HepG2 (cell line): ENCODE measurements around the gene C1RL. TPM values are rescaled to one million over a fixed set of nuclear protein-coding genes. Genes with fewer than 3 reads are reported as not detected.
A peak's percentile ranks its signal among the peaks of the same experiment; 100 is the strongest.

Experiments used
- ARNTL ChIP-seq: sonication (generic); formaldehyde crosslinking; IDR thresholded peaks from 2 replicates; pipeline ENCODE4 v1.4.0; 2020; ENCODE audit warnings: mild to moderate bottlenecking, missing genetic modification reagents
- BORCS8-MEF2B ChIP-seq: sonication (generic); formaldehyde crosslinking; IDR thresholded peaks from 2 replicates; pipeline ENCODE4 v1.8.0; 2022; ENCODE audit warnings: mild to moderate bottlenecking, missing genetic modification reagents
- CENPX ChIP-seq: sonication (generic); formaldehyde crosslinking; IDR thresholded peaks from 2 replicates; pipeline ENCODE4 v1.9.0; 2021; ENCODE audit warnings: mild to moderate bottlenecking, missing genetic modification reagents, moderate library complexity
- EHMT2 ChIP-seq: fragments of 200-600 bp; sonication (generic); IDR thresholded peaks from 2 replicates; pipeline ENCODE4 v1.7.0; 2017; ENCODE audit warnings: antibody characterized with exemption, low read depth, low read length, borderline replicate concordance
- ELF4 ChIP-seq: sonication (generic); formaldehyde crosslinking; IDR thresholded peaks from 2 replicates; pipeline ENCODE4 v1.5.0; 2020; ENCODE audit warnings: missing genetic modification reagents, mild to moderate bottlenecking, moderate library complexity, borderline replicate concordance
- NFYB ChIP-seq: sonication (generic); formaldehyde crosslinking; IDR thresholded peaks from 2 replicates; pipeline ENCODE4 v1.4.0; 2020; ENCODE audit warnings: missing genetic modification reagents
- RFX5 ChIP-seq: IDR thresholded peaks from 2 replicates; pipeline ENCODE4 v1.6.1; 2011; ENCODE audit warnings: low read depth, low read length, improper control_type of control experiment
- SIX1 ChIP-seq: sonication (generic); formaldehyde crosslinking; IDR thresholded peaks from 2 replicates; pipeline ENCODE4 v1.4.0; 2020; ENCODE audit warnings: missing genetic modification reagents, borderline replicate concordance
- SNAI1 ChIP-seq: sonication (generic); formaldehyde crosslinking; IDR thresholded peaks from 2 replicates; pipeline ENCODE4 v1.5.0; 2020; ENCODE audit warnings: mild to moderate bottlenecking, missing genetic modification reagents, borderline replicate concordance
- SP140L ChIP-seq: sonication (generic); formaldehyde crosslinking; IDR thresholded peaks from 2 replicates; pipeline ENCODE4 v1.4.0; 2020; ENCODE audit warnings: missing genetic modification reagents, borderline replicate concordance
- THAP9 ChIP-seq: sonication (generic); formaldehyde crosslinking; IDR thresholded peaks from 2 replicates; pipeline ENCODE4; 2020; ENCODE audit warnings: missing genetic modification reagents, mild to moderate bottlenecking, borderline replicate concordance
- WIZ ChIP-seq: sonication (generic); formaldehyde crosslinking; IDR thresholded peaks from 2 replicates; pipeline ENCODE4 v1.5.1; 2020; ENCODE audit warnings: mild to moderate bottlenecking, missing genetic modification reagents
- ZBTB4 ChIP-seq: sonication (generic); formaldehyde crosslinking; IDR thresholded peaks from 2 replicates; pipeline ENCODE4 v1.4.0; 2020; ENCODE audit warnings: missing genetic modification reagents, mild to moderate bottlenecking, borderline replicate concordance
- ZC3H4 ChIP-seq: sonication (generic); formaldehyde crosslinking; IDR thresholded peaks from 2 replicates; pipeline ENCODE4 v1.4.0; 2020; ENCODE audit warnings: missing genetic modification reagents, borderline replicate concordance
- ZNF235 ChIP-seq: sonication (generic); formaldehyde crosslinking; IDR thresholded peaks from 2 replicates; pipeline ENCODE4 v1.8.1; 2023; ENCODE audit warnings: mild to moderate bottlenecking, missing genetic modification reagents, borderline replicate concordance
- ZNF282 ChIP-seq: fragments of 450-650 bp; IDR thresholded peaks from 2 replicates; pipeline ENCODE4 v1.6.1; 2018; ENCODE audit not compliant: partially characterized antibody
- ZNF382 ChIP-seq: sonication (generic); formaldehyde crosslinking; IDR thresholded peaks from 2 replicates; pipeline ENCODE4 v1.5.0; 2020; ENCODE audit warnings: missing genetic modification reagents, mild to moderate bottlenecking, borderline replicate concordance
- ZNF383 ChIP-seq: sonication (generic); formaldehyde crosslinking; IDR thresholded peaks from 2 replicates; pipeline ENCODE4 v1.4.0; 2020; ENCODE audit warnings: missing genetic modification reagents, mild to moderate bottlenecking, borderline replicate concordance
- ZNF496 ChIP-seq: sonication (generic); formaldehyde crosslinking; IDR thresholded peaks from 2 replicates; pipeline ENCODE4 v1.8.1; 2023; ENCODE audit warnings: mild to moderate bottlenecking, moderate library complexity, missing genetic modification reagents; ENCODE audit not compliant: insufficient replicate concordance
- ZNF549 ChIP-seq: sonication (generic); formaldehyde crosslinking; IDR thresholded peaks from 2 replicates; pipeline ENCODE4 v1.5.0; 2020; ENCODE audit warnings: missing genetic modification reagents
- ZNF644 ChIP-seq: IDR thresholded peaks from 2 replicates; pipeline ENCODE4 v1.6.1; 2016; ENCODE audit warnings: low read depth
- ZNF652 ChIP-seq: IDR thresholded peaks from 2 replicates; pipeline ENCODE4 v1.6.1; 2016; ENCODE audit warnings: low read depth, borderline replicate concordance
- ZNF784 ChIP-seq: sonication (generic); formaldehyde crosslinking; IDR thresholded peaks from 2 replicates; pipeline ENCODE4 v1.5.1; 2020; ENCODE audit warnings: missing genetic modification reagents, mild to moderate bottlenecking, borderline replicate concordance
- ZSCAN29 ChIP-seq: sonication (generic); formaldehyde crosslinking; conservative IDR thresholded peaks from 2 replicates; pipeline ENCODE4 v1.4.0; 2020; ENCODE audit warnings: mild to moderate bottlenecking, missing genetic modification reagents
- polyA plus RNA-seq, 8 experiments: library from polyadenylated mRNA; depleted of rRNA in 3 of 8; stranded (reverse) in 7 of 8; unstranded in 1 of 8; fragments of >200 nt; fragmentation: Illumina TruSeq in 4 of 8; extraction: Trizol in 4 of 8; gene quantifications; 2 replicates each; pipeline versions ENCODE4 v1.2.1 to v1.2.3, GENCODE V29; 2011 to 2016; ENCODE audit warnings: low read depth in 4 of 8, missing spikeins in 1 of 8, mixed read lengths in 1 of 8; ENCODE audit not compliant: insufficient read depth in 1 of 8
- total RNA-seq, 5 experiments: library from RNA; depleted of rRNA; stranded (reverse); fragments of >200 nt; fragmentation: Illumina TruSeq; extraction: Trizol; gene quantifications; 2 replicates each; pipeline ENCODE4 v1.2.3, GENCODE V29; 2016; ENCODE audit warnings: low read depth in 1 of 5

Gene C1RL
- total and polyA plus RNA-seq, 2 of the 13 experiments (the other 11 are each of a cell fraction or from before 2014, with no cell fraction given) = 28.9 to 53.1 TPM

- TF ChIP-seq ZNF784 (CRISPR knock-in tag) (no peak), ARNTL (CRISPR knock-in tag) (no peak; the same call in 1 of the 2 replicates), NFYB (CRISPR knock-in tag) (peak; percentile 79), CENPX (no peak), ZNF644 (CRISPR knock-in tag) (no peak), WIZ (no peak), ZBTB4 (CRISPR knock-in tag) (no peak; the same call in 1 of the 2 replicates), RFX5 (0 out of 2 replicates have a peak, but pooled peaks have one; percentile 12), ZC3H4 (CRISPR knock-in tag) (no peak), ZNF549 (no peak), BORCS8-MEF2B (CRISPR knock-in tag) (no peak; the same call in 1 of the 2 replicates), SNAI1 (no peak), ZNF496 (CRISPR knock-in tag) (no peak), ZSCAN29 (CRISPR knock-in tag) (no peak), ZNF282 (no peak), EHMT2 (no peak), SP140L (CRISPR knock-in tag) (no peak), THAP9 (no peak), ZNF383 (CRISPR knock-in tag) (no peak), ZNF652 (CRISPR knock-in tag) (no peak), ZNF235 (CRISPR knock-in tag) (no peak), ZNF382 (no peak), ELF4 (no peak), SIX1 (CRISPR knock-in tag) (no peak)
Observed at GRCh38 chr12:7129872-7130691, 21.1 kb upstream of the C1RL start, which contains the start of gene CLSTN3 (continued).
